ACC112 (cell line): ENCODE data around the gene ADSS1.
A peak's percentile ranks its signal among the peaks of the same experiment; 100 is the strongest.

Source experiments
- H2AFZ ChIP-seq: fragments of 200-600 bp; sonication (generic); one replicate; pipeline ENCODE4 v1.6.0; 2017; ENCODE audit warnings: antibody characterized with exemption, low read length; ENCODE audit not compliant: unreplicated experiment
- H3K27ac ChIP-seq: fragments of 200-600 bp; sonication (generic); 2 replicates; pipeline ENCODE4 v1.5.1; 2014; ENCODE audit warnings: low read depth, mild to moderate bottlenecking, antibody characterized with exemption, low read length, moderate library complexity
- H3K27me3 ChIP-seq: fragments of 200-600 bp; sonication (generic); 2 replicates; pipeline ENCODE4 v1.6.1; 2014; ENCODE audit warnings: mild to moderate bottlenecking, antibody characterized with exemption, low read length, moderate library complexity, mixed read lengths; ENCODE audit not compliant: insufficient read depth
- H3K36me3 ChIP-seq: fragments of 200-600 bp; sonication (generic); 2 replicates; pipeline ENCODE4 v1.6.1; 2016; ENCODE audit warnings: mild to moderate bottlenecking, antibody characterized with exemption, low read length, moderate library complexity, mixed read lengths; ENCODE audit not compliant: insufficient read depth
- H3K4me1 ChIP-seq: fragments of 200-600 bp; sonication (generic); one replicate; pipeline ENCODE4 v1.6.1; 2016; ENCODE audit warnings: low read length, mixed read lengths; ENCODE audit not compliant: insufficient read depth, unreplicated experiment, control insufficient read depth
- H3K4me3 ChIP-seq: fragments of 200-600 bp; sonication (generic); 2 replicates; pipeline ENCODE4 v1.5.1; 2014; ENCODE audit warnings: mild to moderate bottlenecking, low read depth, low read length
- H3K79me2 ChIP-seq: fragments of 200-600 bp; sonication (generic); one replicate; pipeline ENCODE4 v1.6.0; 2016; ENCODE audit warnings: low read length; ENCODE audit not compliant: control insufficient read depth, unreplicated experiment, insufficient read depth

Gene ADSS1

DNA sequence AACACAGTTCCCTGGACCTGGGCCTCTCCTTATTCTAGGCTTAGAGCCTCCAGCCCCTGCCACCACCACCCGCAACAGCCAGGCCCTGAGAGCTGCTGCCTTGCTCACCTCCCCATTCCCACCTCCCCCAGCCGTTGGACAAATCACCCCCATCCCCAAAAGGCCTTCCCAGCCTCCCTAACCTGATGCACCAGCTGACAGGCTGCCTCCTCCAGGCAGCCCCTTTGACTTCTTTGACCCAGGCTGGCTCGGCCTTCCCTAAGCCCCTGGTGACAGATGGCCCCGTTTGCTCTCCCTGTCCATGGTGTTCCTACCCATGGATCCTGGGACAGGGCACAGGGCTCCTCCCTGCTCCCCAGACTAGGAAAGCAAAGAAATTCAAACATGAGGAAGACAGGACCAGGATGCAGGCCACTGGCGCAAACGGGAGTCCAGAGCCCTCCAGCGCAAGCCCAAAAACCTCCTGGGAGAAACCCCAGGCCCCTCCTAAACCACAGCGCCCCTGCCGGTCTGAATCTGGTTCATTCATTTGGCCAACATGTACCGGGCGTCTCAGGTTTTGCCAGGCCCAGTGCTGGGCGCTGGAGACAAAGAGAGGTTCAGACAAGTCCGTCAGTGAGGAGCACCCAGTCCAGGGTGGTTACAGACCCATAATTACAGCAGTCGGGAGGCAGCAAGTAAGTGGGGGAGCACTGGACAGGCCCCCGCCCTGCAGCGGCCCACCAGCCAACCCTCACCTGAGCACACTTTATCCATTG, 69.1 kb downstream of the ADSS1 start:
- no peaks in the 10 kb centered on the region for H3K36me3 ChIP-seq
- H3K4me1 ChIP-seq = peaks cover 23% of the 10 kb centered on the region
- no peak overlapping the region for H3K27ac ChIP-seq
- no peak overlapping the region for H2AFZ ChIP-seq
- peak overlapping the region; percentile 84 for H3K4me3 ChIP-seq
- H3K79me2 ChIP-seq = peaks cover 59% of the 10 kb centered on the region
- H3K27me3 ChIP-seq = no peaks in the 10 kb centered on the region

DNA sequence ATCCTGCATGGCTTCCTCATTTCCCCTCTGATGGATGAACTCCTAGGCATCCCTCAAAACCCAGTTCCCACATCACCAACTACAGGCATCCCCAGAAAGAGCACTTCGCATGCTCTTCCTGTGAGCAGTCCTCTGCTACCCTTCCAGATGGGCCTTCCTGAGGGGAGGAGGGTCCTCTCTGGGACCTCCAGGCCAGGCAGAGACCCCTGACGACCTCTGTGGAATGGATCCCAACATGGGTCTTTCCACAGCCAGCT, 69.6 kb downstream of the ADSS1 start:
- Histone ChIP-seq H3K4me3 (peak overlapping the region; percentile 84), H3K79me2 (peaks cover 54% of the 10 kb centered on the region), H3K4me1 (peaks cover 23% of the 10 kb centered on the region), H2AFZ (no peak overlapping the region), H3K36me3 (no peaks in the 10 kb centered on the region), H3K27ac (no peak overlapping the region), H3K27me3 (no peaks in the 10 kb centered on the region)

DNA sequence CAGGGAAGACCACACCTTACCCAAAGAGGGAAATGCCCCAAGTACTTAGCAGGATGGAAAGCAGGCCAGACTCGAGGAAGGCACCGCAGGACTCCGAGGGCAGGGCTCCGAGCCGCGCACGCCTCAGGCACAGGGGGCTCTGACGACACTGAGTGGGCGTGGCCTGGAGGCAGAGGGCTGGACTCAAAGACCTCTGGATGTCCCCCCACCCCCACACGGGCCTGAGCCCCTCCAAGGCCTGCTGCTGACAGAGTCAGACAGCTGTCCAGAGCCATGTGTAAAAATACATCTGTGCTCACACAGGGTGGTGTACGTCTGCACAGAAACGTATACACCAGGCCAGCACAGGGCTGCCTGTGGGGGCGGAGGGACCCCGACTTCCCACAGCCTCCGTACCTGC, 70.1 kb downstream of the ADSS1 start:
- peaks cover 24% of the 10 kb centered on the region for H3K4me1 ChIP-seq
- H3K79me2 ChIP-seq = peaks cover 51% of the 10 kb centered on the region
- 0 out of 2 replicates have a peak overlapping the region, but pooled peaks have one; percentile 2 for H3K27ac ChIP-seq
- peak overlapping the region; percentile 84 for H3K4me3 ChIP-seq
- H2AFZ ChIP-seq = no peak overlapping the region
- H3K27me3 ChIP-seq = no peaks in the 10 kb centered on the region
- H3K36me3 ChIP-seq = no peaks in the 10 kb centered on the region

DNA sequence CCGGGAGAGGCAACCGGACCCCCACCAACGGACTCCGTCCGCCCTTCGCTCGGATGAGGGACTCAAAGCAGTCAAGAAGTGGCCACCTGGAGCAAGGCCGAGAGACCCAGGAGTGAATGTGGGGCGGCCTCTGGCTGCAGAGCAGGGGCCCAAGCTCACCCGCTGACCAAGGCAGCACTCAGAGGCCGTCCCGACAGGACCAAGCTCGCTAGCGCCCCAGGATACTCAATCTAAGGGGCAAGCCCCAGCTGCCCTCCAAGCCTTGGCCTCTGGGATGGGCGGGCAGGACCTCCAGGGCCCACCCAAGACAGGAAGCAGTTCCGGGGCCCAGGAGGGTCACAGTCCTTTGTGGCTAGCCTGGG, 70.6 kb downstream of the ADSS1 start:
- Histone ChIP-seq H3K36me3 (no peaks in the 10 kb centered on the region), H2AFZ (no peak overlapping the region), H3K27ac (0 out of 2 replicates have a peak overlapping the region, but pooled peaks have one; percentile 21), H3K4me1 (peaks cover 29% of the 10 kb centered on the region), H3K27me3 (no peaks in the 10 kb centered on the region), H3K4me3 (peak overlapping the region; percentile 84), H3K79me2 (peaks cover 49% of the 10 kb centered on the region)

DNA sequence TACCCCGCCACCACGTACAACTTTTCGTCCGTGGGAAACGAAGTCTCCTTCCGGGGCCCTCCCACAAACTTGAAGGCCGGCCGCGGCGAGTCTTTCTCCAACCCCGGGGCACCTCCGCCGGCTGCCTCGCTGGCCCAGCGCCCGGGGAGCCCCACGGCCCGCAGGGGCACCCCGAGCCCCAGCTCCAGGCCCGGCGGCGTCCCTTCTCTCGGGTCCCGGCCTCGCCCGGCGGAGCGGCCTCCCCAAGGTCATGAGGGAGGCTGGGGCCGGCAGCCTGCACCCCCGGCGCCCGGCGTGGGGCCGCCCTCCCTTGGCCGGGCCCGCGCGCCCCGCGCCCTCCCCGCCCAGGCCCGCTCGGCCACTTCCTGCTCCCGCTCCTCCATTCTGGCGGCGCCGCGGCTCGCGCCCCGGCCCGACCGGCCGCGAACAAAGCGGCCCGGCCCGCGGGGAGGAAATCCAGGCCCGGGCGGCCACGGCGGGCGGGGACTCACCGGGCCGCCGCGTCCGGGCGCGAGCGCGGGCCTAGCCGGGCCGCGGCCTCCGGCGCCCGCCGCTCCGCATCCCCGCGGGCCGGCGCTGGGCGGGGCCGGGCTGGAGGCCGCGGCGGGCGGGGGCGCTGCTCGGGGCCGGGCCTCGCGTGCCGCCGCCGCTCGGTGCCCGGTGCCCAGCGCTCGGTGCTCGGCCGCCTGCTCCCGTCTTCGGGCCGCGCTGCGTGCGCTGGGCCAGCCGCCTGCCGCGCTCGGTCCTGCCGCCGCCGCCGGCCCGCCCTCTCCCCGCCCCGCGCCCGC, 71.2 kb downstream of the ADSS1 start, which contains the start of gene AKT1:
TSS of gene AKT1 (minus strand) at position 756 of the 788 bp plus-strand sequence. CDS start 3,105 bp downstream, outside the sequence.
- Histone ChIP-seq H3K79me2 (peaks cover 44% of the 10 kb centered on the region), H3K4me1 (peaks cover 34% of the 10 kb centered on the region), H3K27me3 (no peaks in the 10 kb centered on the region), H3K27ac (0 out of 2 replicates have a peak within 1 kb of the TSS, but pooled peaks have one; percentile 21), H2AFZ (no peak within 1 kb of the TSS), H3K36me3 (no peaks in the 10 kb centered on the region), H3K4me3 (peak within 1 kb of the TSS; percentile 84)

DNA sequence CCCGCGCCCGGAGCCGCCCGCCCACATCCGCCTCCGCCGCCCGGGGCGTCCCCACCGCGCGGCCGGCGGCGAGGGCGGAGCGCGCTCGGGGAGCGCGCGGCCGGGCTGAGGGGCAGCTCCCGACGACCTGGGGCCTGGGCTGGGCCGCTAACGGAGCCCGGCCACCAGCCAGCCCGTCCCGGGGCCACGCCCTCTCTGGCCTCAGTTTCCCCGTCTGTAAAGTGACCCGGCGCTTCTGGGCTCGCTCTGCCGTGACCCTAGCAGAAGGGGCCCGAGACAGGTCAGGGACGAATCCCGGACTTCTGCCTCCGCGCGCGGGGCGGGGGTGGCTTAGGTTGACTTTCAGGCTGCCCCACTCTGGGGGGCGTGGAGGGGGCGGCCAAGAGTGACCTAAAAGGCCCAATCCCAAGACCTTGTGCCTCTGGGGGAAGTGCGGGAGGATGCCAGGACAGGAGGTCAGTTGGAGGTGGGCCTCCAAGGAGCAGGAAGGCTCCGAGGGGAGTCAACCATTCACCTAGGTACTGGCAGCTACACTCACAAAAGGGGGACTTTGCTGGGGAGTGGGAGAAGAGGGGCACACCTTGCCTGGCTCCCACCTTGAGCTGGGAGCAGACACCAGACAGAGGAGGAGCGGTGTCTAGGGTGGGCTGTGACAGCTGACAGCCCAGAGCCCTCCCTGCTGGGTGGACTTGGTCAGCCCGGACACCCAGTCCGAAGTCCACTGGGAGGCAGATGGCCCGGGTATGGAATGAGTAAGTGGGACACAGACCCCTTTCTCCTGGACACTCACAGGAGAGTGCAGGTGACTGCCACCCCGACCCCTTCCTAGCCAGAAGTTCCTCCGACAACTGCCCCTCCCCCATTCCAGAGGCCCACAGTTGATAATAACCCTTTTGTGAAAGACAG, 72.0 kb downstream of the ADSS1 start:
- H3K4me1 ChIP-seq = peaks cover 34% of the 10 kb centered on the region
- H3K36me3 ChIP-seq = no peaks in the 10 kb centered on the region
- H2AFZ ChIP-seq = no peak overlapping the region
- peaks cover 38% of the 10 kb centered on the region for H3K79me2 ChIP-seq
- no peaks in the 10 kb centered on the region for H3K27me3 ChIP-seq
- H3K27ac ChIP-seq = no peak overlapping the region
- H3K4me3 ChIP-seq = peak overlapping the region; percentile 76

DNA sequence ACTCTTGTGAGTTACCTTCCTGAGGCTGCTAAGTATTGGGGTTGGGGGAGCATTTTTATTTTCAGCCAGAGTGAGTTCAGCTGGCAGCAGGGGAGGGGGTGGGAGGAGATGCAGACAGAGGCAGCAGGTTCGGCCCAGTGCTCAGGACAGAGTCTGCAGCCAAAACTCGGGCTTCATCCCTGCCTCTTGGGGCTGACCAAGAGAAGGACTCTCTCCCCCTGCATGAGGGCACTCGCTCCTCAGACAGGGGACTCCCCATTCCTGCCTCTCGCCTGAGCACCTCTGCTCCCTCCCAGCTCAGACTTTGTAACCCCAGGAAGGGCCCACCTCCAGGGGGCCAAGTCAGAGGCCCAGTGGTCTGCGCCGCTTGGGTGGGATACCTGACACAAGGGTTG, 72.7 kb downstream of the ADSS1 start:
- peaks cover 39% of the 10 kb centered on the region for H3K4me1 ChIP-seq
- H3K79me2 ChIP-seq = peaks cover 35% of the 10 kb centered on the region
- no peak overlapping the region for H3K27ac ChIP-seq
- no peak overlapping the region for H3K4me3 ChIP-seq
- no peaks in the 10 kb centered on the region for H3K27me3 ChIP-seq
- H3K36me3 ChIP-seq = no peaks in the 10 kb centered on the region
- no peak overlapping the region for H2AFZ ChIP-seq
